Caco-2 (cell line): Measurements from ENCODE around the gene EHBP1. TPM values are rescaled to one million over a fixed set of nuclear protein-coding genes. Genes with fewer than 3 reads are reported as not detected.

Source experiments
- BruUV-seq: library from RNA; stranded (reverse); fragments of 400-500 nt; replicated peaks from 2 replicates; lab custom pipeline; 2021; lab: Mats Ljungman, UMichigan
- CTCF ChIA-PET: fragments of 300-600 bp; sonication (Branson Sonifier 250); formaldehyde crosslinking; loops from one replicate; lab custom pipeline; 2022; ENCODE audit warnings: antibody characterized with exemption; lab: Charles Lee
- POLR2A ChIA-PET: fragments of 300-600 bp; sonication (Branson Sonifier 250); formaldehyde crosslinking; loops from one replicate; lab custom pipeline; 2022; ENCODE audit warnings: antibody characterized with exemption; lab: Charles Lee
- DNase-seq, 2 experiments: peaks; one replicate each; pipeline versions ENCODE4 v3.0.0 to v3.0.0-alpha.2; 2020 to 2022
- H3K27me3 ChIP-seq: replicated peaks from 2 replicates; pipeline ENCODE4 v1.6.0; 2011; ENCODE audit warnings: low read length; ENCODE audit not compliant: control insufficient read depth, insufficient read depth
- H3K36me3 ChIP-seq: 2 replicates; pipeline ENCODE4 v1.5.1; 2011; ENCODE audit warnings: low read length; ENCODE audit not compliant: control insufficient read depth, insufficient read depth
- H3K4me1 ChIP-seq: fragments of 250-450 bp; sonication (Bioruptor Pico); 2 replicates; pipeline ENCODE4 v1.5.1; 2020; ENCODE audit warnings: mild to moderate bottlenecking
- H3K4me3 ChIP-seq: 2 replicates; pipeline ENCODE4 v1.5.1; 2011; ENCODE audit warnings: low read depth, mild to moderate bottlenecking, control low read depth, low read length
- H3K9me3 ChIP-seq: fragments of 250-450 bp; sonication (Bioruptor Pico); 2 replicates; pipeline ENCODE4 v1.5.1; 2020; ENCODE audit warnings: mild to moderate bottlenecking, moderate library complexity
- H3K27ac Mint-ChIP-seq: one replicate; pipeline ENCODE4 v1.8.0; 2022; ENCODE audit warnings: mixed read lengths; ENCODE audit not compliant: unreplicated experiment
- H3K27me3 Mint-ChIP-seq: one replicate; pipeline ENCODE4 v1.8.0; 2022; ENCODE audit warnings: mixed read lengths; ENCODE audit not compliant: insufficient read depth, unreplicated experiment
- H3K36me3 Mint-ChIP-seq: one replicate; pipeline ENCODE4 v1.8.0; 2022; ENCODE audit warnings: mild to moderate bottlenecking, mixed read lengths; ENCODE audit not compliant: insufficient read depth, unreplicated experiment
- H3K4me1 Mint-ChIP-seq: one replicate; pipeline ENCODE4 v1.8.0; 2022; ENCODE audit warnings: low read depth, mixed read lengths; ENCODE audit not compliant: unreplicated experiment
- H3K4me3 Mint-ChIP-seq: one replicate; pipeline ENCODE4 v1.8.0; 2022; ENCODE audit warnings: mild to moderate bottlenecking, moderate library complexity, mixed read lengths; ENCODE audit not compliant: unreplicated experiment
- H3K9me3 Mint-ChIP-seq: one replicate; pipeline ENCODE4 v1.8.0; 2022; ENCODE audit warnings: mixed read lengths; ENCODE audit not compliant: unreplicated experiment
- intact Hi-C: fragments of 100-400 bp; cut with micrococcal nuclease; formaldehyde crosslinking; loops from one replicate; pipeline ENCODE4 v1.10.0; 2022; ENCODE audit not compliant: unreplicated experiment
- total RNA-seq: library from RNA; stranded (reverse); gene quantifications from 2 replicates; pipeline ENCODE4 v1.2.3, GENCODE V29; 2022
- TF ChIP-seq, protein P1 (sequence below), 2 experiments: fragments of 200-600 bp in 1 of 2; IDR thresholded peaks; 1 replicate in 1 of 2; 2 replicates in 1 of 2; pipeline versions ENCODE4 v1.5.1 to v1.8.0; 2011 to 2022; ENCODE audit warnings: antibody characterized with exemption in 1 of 2, control low read depth in 1 of 2, inconsistent platforms in 1 of 2, low read depth in 1 of 2, low read length in 1 of 2, mild to moderate bottlenecking in 1 of 2, moderate library complexity in 1 of 2; ENCODE audit not compliant: insufficient read depth in 1 of 2, severe bottlenecking in 1 of 2, unreplicated experiment in 1 of 2

The EHBP1 gene
- total RNA-seq, 1 experiment from 2014 or later, result 120 TPM

DNA sequence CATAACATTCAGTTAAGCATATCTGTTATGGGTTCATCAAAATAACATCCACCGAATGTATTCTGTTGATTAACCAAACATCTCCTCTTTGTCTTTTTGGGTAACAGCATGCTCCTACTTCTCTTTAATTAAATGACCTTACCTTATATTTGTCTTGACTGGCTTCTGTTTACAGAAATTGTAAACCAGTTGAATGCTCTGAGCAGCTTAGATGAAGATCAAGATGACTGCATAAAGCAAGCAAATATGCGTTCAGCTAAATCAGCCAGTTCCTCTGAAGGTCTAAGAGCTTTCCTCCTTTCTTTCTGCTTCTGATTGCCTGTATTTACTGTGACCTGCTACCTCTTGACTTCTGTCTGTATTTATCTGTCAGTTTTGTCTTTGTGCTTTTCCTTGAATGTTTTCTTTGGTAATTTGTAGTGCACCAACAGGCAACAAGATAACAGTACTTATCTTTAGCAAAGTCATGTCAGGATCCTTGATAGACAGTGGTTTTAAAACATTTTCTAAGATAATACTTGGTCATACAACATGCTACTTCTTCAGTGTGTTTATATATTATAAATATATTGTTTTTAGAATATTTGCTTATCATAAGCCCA lies 152.8 kb downstream of the EHBP1 start:
- CTCF ChIA-PET, result no interaction called here
- intact Hi-C loops, result no loop called here

DNA sequence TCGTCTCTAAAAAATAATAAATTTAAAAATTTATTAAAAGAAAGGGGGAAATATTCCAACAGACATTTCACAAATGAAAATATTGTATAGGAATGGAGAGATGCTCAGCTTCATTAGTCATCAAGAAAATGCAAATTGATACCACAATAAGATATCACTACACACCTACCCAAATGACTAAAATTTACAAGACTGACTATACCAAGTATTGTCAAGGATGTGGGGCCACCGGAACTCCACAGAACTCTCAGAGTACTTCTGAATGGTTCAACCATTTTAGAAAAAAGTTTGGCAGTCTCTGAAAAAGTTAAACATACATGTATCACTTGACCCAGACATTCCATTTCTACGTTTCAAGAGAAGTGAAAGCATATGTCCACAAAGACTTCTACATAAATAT lies 163.4 kb downstream of the EHBP1 start:
- no peak for DNase-seq
- H3K4me1 ChIP-seq, result no peaks in the 10 kb centered on the region
- intact Hi-C loops, result no loop called here
- ChIA-PET CTCF (no interaction called here), POLR2A (no interaction called here)
- TF ChIP-seq, protein P1, sequence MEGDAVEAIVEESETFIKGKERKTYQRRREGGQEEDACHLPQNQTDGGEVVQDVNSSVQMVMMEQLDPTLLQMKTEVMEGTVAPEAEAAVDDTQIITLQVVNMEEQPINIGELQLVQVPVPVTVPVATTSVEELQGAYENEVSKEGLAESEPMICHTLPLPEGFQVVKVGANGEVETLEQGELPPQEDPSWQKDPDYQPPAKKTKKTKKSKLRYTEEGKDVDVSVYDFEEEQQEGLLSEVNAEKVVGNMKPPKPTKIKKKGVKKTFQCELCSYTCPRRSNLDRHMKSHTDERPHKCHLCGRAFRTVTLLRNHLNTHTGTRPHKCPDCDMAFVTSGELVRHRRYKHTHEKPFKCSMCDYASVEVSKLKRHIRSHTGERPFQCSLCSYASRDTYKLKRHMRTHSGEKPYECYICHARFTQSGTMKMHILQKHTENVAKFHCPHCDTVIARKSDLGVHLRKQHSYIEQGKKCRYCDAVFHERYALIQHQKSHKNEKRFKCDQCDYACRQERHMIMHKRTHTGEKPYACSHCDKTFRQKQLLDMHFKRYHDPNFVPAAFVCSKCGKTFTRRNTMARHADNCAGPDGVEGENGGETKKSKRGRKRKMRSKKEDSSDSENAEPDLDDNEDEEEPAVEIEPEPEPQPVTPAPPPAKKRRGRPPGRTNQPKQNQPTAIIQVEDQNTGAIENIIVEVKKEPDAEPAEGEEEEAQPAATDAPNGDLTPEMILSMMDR (IDR thresholded peaks at IDR 0.05; ENCODE audit: insufficient read depth in 1 of 2, low read depth in 1 of 2, low read length in 1 of 2, severe bottlenecking in 1 of 2, unreplicated experiment in 1 of 2), result no peak
- Mint-ChIP-seq H3K9me3 (peaks cover 34% of the 10 kb centered on the region), H3K4me1 (no peaks in the 10 kb centered on the region), H3K4me3 (no peak overlapping the region), H3K36me3 (peaks cover 74% of the 10 kb centered on the region), H3K27ac (no peak overlapping the region), H3K27me3 (no peaks in the 10 kb centered on the region)
- no peaks in the 10 kb centered on the region; the same call in 1 of the 2 replicates for H3K36me3 ChIP-seq
- H3K27me3 ChIP-seq, result no peaks in the 10 kb centered on the region
- peaks cover 13% of the 10 kb centered on the region for H3K9me3 ChIP-seq
- no peak overlapping the region for H3K4me3 ChIP-seq
- BruUV-seq, result no TSS peak

More for the DNA sequence above, 152.8 kb downstream of the EHBP1 start:
- peaks cover 38% of the 10 kb centered on the region for H3K36me3 Mint-ChIP-seq
- no peak overlapping the region for H3K27ac Mint-ChIP-seq
- H3K9me3 Mint-ChIP-seq, result peaks cover 12% of the 10 kb centered on the region
- no peak overlapping the region for H3K4me3 Mint-ChIP-seq
- H3K9me3 ChIP-seq, result no peaks in the 10 kb centered on the region
- H3K27me3 Mint-ChIP-seq, result no peaks in the 10 kb centered on the region
- no peaks in the 10 kb centered on the region for H3K27me3 ChIP-seq
- POLR2A ChIA-PET, result no interaction called here
- no TSS peak for BruUV-seq
- DNase-seq, result no peak
- H3K36me3 ChIP-seq, result peaks cover 13% of the 10 kb centered on the region
- H3K4me1 ChIP-seq, result peaks cover 30% of the 10 kb centered on the region
- H3K4me1 Mint-ChIP-seq, result peaks cover 17% of the 10 kb centered on the region
- TF ChIP-seq, protein P1 (IDR thresholded peaks at IDR 0.05; ENCODE audit: insufficient read depth in 1 of 2, low read depth in 1 of 2, low read length in 1 of 2, severe bottlenecking in 1 of 2, unreplicated experiment in 1 of 2), result no peak
- H3K4me3 ChIP-seq, result no peak overlapping the region

DNA sequence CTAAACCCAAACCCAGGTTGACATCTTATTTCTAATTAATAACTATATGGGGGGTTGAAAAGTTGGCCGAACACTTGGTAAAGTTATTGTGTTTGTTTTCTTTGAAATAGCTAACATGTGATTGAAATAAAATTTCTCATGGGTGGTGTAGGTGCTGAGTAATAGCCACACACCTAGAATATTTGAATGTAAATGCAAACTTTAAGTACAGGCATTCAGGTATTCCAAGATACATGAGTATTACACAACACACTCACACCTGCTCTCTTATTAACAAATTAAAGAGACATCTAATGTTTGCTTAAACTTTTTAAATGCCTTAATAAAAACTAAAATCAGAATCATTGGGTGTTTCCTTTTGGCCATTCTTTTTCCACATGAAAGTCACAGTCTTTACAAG lies 165.5 kb downstream of the EHBP1 start:
- Mint-ChIP-seq H3K36me3 (peaks cover 74% of the 10 kb centered on the region), H3K27me3 (no peaks in the 10 kb centered on the region), H3K9me3 (peaks cover 34% of the 10 kb centered on the region), H3K27ac (no peak overlapping the region), H3K4me3 (no peak overlapping the region), H3K4me1 (no peaks in the 10 kb centered on the region)
- ChIA-PET CTCF (no interaction called here), POLR2A (no interaction called here)
- Histone ChIP-seq H3K27me3 (no peaks in the 10 kb centered on the region), H3K4me3 (no peak overlapping the region), H3K36me3 (peaks cover 6% of the 10 kb centered on the region; the same call in 1 of the 2 replicates), H3K9me3 (peaks cover 13% of the 10 kb centered on the region), H3K4me1 (no peaks in the 10 kb centered on the region)
- no peak for DNase-seq
- no TSS peak for BruUV-seq
- TF ChIP-seq, protein P1 (IDR thresholded peaks at IDR 0.05; ENCODE audit: insufficient read depth in 1 of 2, low read depth in 1 of 2, low read length in 1 of 2, severe bottlenecking in 1 of 2, unreplicated experiment in 1 of 2), result no peak
- intact Hi-C loops, result no loop called here
